Panc1 (cell line): ENCODE results near the gene NFKB1.

Source experiments
- CTCF ChIP-seq: fragments of 450-650 bp; IDR thresholded peaks from 2 replicates; pipeline ENCODE4 v1.5.1; 2017; ENCODE audit warnings: mild to moderate bottlenecking
- POLR2AphosphoS5 ChIP-seq: IDR thresholded peaks from 2 replicates; pipeline ENCODE4 v1.6.1; 2012; ENCODE audit warnings: mild to moderate bottlenecking, low read depth, low read length, moderate library complexity
- SIN3A ChIP-seq: IDR thresholded peaks from 2 replicates; pipeline ENCODE4 v1.6.1; 2012; ENCODE audit warnings: low read depth, mild to moderate bottlenecking, low read length, moderate library complexity, borderline replicate concordance; ENCODE audit not compliant: insufficient read depth

- TF ChIP-seq POLR2AphosphoS5: no peak
- no peak for TF ChIP-seq CTCF
- no peak for TF ChIP-seq SIN3A
Measured at GRCh38 chr4:102535398-102536082, 34.4 kb downstream of the NFKB1 start.
